Spleen (tissue), 11 donors: Measurements from ENCODE around the gene ELFN1. TPM values are rescaled to one million over a fixed set of nuclear protein-coding genes. Genes with fewer than 3 reads are reported as not detected.

Source experiments
- DNase-seq: peaks from one replicate; pipeline ENCODE4 v3.0.0-alpha.2; 2020
- H3K27ac ChIP-seq, 8 donors: fragments of 200-600 bp; sonication (generic) in 7 of 8; 1 replicate in 4 of 8; 2 replicates in 4 of 8; pipeline versions ENCODE4 v1.5.0 to v1.8.0; 2016 to 2021; ENCODE audit warnings: inconsistent platforms in 4 of 8, mild to moderate bottlenecking in 4 of 8, moderate library complexity in 1 of 8
- H3K27me3 ChIP-seq, 7 donors: fragments of 200-600 bp; sonication (generic) in 6 of 7; replicated peaks in 1 of 7; 1 replicate in 4 of 7; 2 replicates in 3 of 7; pipeline versions ENCODE4 v1.5.0 to v1.8.0; 2016 to 2021; ENCODE audit warnings: inconsistent platforms in 3 of 7, mild to moderate bottlenecking in 1 of 7
- H3K36me3 ChIP-seq, 6 donors: fragments of 200-600 bp; sonication (generic) in 5 of 6; 1 replicate in 4 of 6; 2 replicates in 2 of 6; pipeline versions ENCODE4 v1.5.0 to v1.8.0; 2016 to 2021; ENCODE audit warnings: inconsistent platforms in 2 of 6
- H3K4me1 ChIP-seq, 6 donors: fragments of 200-600 bp; sonication (generic) in 5 of 6; 1 replicate in 3 of 6; 2 replicates in 3 of 6; pipeline versions ENCODE4 v1.5.0 to v1.8.0; 2016 to 2021; ENCODE audit warnings: inconsistent platforms in 3 of 6
- H3K4me3 ChIP-seq, 8 donors: fragments of 200-600 bp; sonication (generic) in 7 of 8; 1 replicate in 4 of 8; 2 replicates in 4 of 8; pipeline versions ENCODE4 v1.5.0 to v1.8.0; 2016 to 2021; ENCODE audit warnings: inconsistent platforms in 4 of 8, mild to moderate bottlenecking in 4 of 8, moderate library complexity in 2 of 8
- H3K9me3 ChIP-seq, 8 donors: fragments of 200-600 bp; sonication (generic) in 7 of 8; 1 replicate in 4 of 8; 2 replicates in 4 of 8; pipeline versions ENCODE4 v1.5.0 to v1.8.0; 2016 to 2021; ENCODE audit warnings: inconsistent platforms in 4 of 8
- POLR2A ChIP-seq, 3 donors: fragments of 450-650 bp; IDR thresholded peaks; one replicate each; pipeline ENCODE4 v1.5.1; 2017; ENCODE audit warnings: antibody characterized with exemption in 3 of 3, mild to moderate bottlenecking in 1 of 3
- POLR2AphosphoS5 ChIP-seq, 3 donors: sonication (generic); formaldehyde crosslinking; IDR thresholded peaks; one replicate each; pipeline ENCODE4 v1.5.1; 2017; ENCODE audit warnings: antibody characterized with exemption in 3 of 3
- WGBS, 5 donors: extraction: QIAGEN DNeasy Blood & Tissue Kit in 3 of 5; methylation state at CpG; one replicate each; pipeline versions ENCODE4 v1.1.5 to v1.1.7; 2013 to 2018; 5-methylcytosine and 5-hydroxymethylcytosine counted together
- intact Hi-C: fragments of 100-400 bp; cut with DNase I; formaldehyde crosslinking; loops from one replicate; pipeline ENCODE4 v1.15.0; 2023; ENCODE audit warnings: low total_unique reads
- polyA plus RNA-seq, 3 donors: library from polyadenylated mRNA; stranded (reverse); fragments of 200-250 nt; gene quantifications; one replicate each; pipeline ENCODE4 v1.2.1, GENCODE V29; 2013
- total RNA-seq, 7 donors: library from RNA; depleted of rRNA in 3 of 7; stranded (reverse); fragments of >200 nt in 3 of 7; fragmentation: NEBNext Ultra II Directional in 4 of 7; extraction: Animal tissue kit (Norgen Biotek cat#: 25700) in 4 of 7; gene quantifications; one replicate each; pipeline versions ENCODE4 v1.1.0 to v1.2.1, GENCODE V29; 2016 to 2021
- TF ChIP-seq, protein P1 (sequence below), 11 experiments: fragments of 200-600 bp in 7 of 11; fragments of 450-650 bp in 4 of 11; sonication (generic) in 4 of 11; IDR thresholded peaks in 8 of 11; conservative IDR thresholded peaks in 3 of 11; 1 replicate in 7 of 11; 2 replicates in 4 of 11; pipeline versions ENCODE4 v1.4.0 to v1.8.0; 2016 to 2021; ENCODE audit warnings: antibody characterized with exemption in 11 of 11, inconsistent platforms in 4 of 11, mild to moderate bottlenecking in 1 of 11
- donor health status: healthy with polysubstance abuse.
- donor health status: DM: no; HTN: no; CAD: no; lungs with moderate emphysema.
- donor health status: DM: no; HTN: no; CAD: no.
- donor health status: Bipolar disorder and iron deficiency.
- donor health status: healthy.
- donor health status: DM: no; HTN: no; CAD: no.
- donor health status: DM: yes; HTN: yes; CAD: no.

ELFN1 gene
- total and polyA plus RNA-seq, 10 donors = 0.22 to 3.9 (median 2.4) TPM

DNA sequence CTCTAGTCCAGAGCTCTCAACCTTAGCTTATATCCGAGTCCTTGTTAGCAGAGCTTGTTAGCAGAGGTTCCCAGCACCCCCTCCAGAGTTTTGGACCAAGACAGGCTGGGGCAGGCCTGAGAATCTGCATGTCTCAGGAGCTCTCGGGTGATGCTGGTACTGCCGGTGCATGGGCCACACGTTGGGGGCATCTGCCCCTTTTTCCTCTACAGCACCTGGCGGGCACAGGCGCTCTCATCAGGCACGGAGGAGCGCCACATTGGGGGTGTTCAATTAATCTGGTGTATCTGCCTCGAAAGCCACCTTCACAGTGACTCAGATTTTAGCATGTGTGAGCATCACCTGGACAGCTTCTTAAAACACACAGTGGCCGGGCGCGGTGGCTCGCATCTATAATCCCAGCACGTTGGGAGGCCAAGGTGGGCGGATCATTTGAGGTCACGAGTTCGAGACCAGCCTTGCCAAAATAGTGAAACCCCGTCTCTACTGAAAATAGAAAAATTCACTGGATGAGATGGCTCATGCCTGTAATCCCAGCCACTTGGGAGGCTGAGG, 117.7 kb downstream of the ELFN1 start:
- no peak overlapping the region for H3K27ac ChIP-seq
- 87 to 95% (median 93%) methylated on average over 16 to 18 of the region's 18 CpGs for WGBS, 5 donors
- TF ChIP-seq POLR2AphosphoS5 (IDR thresholded peaks at IDR 0.05) = no peak
- TF ChIP-seq, protein P1, sequence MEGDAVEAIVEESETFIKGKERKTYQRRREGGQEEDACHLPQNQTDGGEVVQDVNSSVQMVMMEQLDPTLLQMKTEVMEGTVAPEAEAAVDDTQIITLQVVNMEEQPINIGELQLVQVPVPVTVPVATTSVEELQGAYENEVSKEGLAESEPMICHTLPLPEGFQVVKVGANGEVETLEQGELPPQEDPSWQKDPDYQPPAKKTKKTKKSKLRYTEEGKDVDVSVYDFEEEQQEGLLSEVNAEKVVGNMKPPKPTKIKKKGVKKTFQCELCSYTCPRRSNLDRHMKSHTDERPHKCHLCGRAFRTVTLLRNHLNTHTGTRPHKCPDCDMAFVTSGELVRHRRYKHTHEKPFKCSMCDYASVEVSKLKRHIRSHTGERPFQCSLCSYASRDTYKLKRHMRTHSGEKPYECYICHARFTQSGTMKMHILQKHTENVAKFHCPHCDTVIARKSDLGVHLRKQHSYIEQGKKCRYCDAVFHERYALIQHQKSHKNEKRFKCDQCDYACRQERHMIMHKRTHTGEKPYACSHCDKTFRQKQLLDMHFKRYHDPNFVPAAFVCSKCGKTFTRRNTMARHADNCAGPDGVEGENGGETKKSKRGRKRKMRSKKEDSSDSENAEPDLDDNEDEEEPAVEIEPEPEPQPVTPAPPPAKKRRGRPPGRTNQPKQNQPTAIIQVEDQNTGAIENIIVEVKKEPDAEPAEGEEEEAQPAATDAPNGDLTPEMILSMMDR (IDR thresholded peaks at IDR 0.05 in 8 of 11, conservative IDR thresholded peaks at IDR 0.05 in 3 of 11) = no peak
- TF ChIP-seq POLR2A (IDR thresholded peaks at IDR 0.05) = no peak
- H3K27me3 ChIP-seq = peaks cover 0 to 20% (median 0%) of the 10 kb centered on the region in 7 donors
- DNase-seq = peak; percentile 31
- no peaks in the 10 kb centered on the region for H3K4me1 ChIP-seq
- intact Hi-C loops = no loop called here
- peaks cover 0 to 27% (median 16%) of the 10 kb centered on the region in 8 donors for H3K9me3 ChIP-seq
- no peaks in the 10 kb centered on the region for H3K36me3 ChIP-seq
- no peak overlapping the region for H3K4me3 ChIP-seq

DNA sequence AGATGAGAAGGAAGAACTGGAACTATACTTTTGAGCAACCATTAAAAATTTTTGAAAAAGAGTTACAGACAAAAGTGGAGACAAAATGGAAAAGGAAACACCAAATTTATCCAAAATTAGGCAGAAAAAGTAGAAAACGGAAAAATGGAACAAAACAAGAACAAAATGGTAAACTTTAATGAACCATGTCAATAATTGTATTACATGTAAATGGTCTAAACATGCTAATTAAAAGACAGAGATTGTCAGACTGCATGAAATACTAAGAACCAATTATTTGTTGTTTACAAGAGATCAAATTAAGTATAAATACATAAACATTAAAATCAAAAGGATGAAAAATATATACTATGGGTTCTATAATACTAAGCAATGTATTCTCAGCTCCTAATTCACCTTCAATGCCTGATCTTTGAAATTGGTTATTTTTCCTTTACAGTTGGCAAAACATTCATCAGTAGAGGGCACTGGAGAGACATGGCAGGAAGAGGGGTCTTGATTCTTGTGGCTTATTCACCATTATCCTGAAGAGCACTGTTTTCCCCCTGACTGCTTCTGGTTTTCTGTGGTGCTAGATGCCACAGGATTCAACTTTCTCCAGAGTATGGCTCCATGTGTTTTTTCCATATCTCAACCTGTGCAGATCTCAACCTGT, 124.9 kb downstream of the ELFN1 start:
- Histone ChIP-seq H3K27me3 (peaks cover 0 to 15% (median 0%) of the 10 kb centered on the region in 7 donors), H3K4me3 (no peak overlapping the region), H3K4me1 (no peaks in the 10 kb centered on the region), H3K36me3 (no peaks in the 10 kb centered on the region), H3K27ac (no peak overlapping the region), H3K9me3 (peaks cover 4 to 45% (median 29%) of the 10 kb centered on the region in 8 donors)
- TF ChIP-seq POLR2A (IDR thresholded peaks at IDR 0.05) (no peak), POLR2AphosphoS5 (IDR thresholded peaks at IDR 0.05) (no peak)
- TF ChIP-seq, protein P1 (IDR thresholded peaks at IDR 0.05 in 8 of 11, conservative IDR thresholded peaks at IDR 0.05 in 3 of 11) = no peak
- 15 to 33% (median 17%) methylated on average over 1 of the region's 1 CpG for WGBS, 5 donors
- DNase-seq = no peak
- intact Hi-C loops = no loop called here

Other genes with a start within 250 kb of the ELFN1 start
- 100 to 1,000 TPM in 3 of 7 donors, 10 to 100 TPM in 4; 36.3 to 182 (median 75.8) TPM for gene MICALL2, start 210.8 kb upstream of the ELFN1 start, total RNA-seq
- gene MICALL2, start 210.8 kb upstream of the ELFN1 start, polyA plus RNA-seq = 100 to 1,000 TPM in 2 of 3 donors, 10 to 100 TPM in 1; 74.1 to 361 (median 307) TPM
- gene INTS1, start 165.9 kb upstream of the ELFN1 start, total RNA-seq = 10 to 100 TPM; 47.3 to 95.7 (median 79.0) TPM
- gene INTS1, start 165.9 kb upstream of the ELFN1 start, polyA plus RNA-seq = 100 to 1,000 TPM in 1 of 3 donors, 10 to 100 TPM in 2; 51.4 to 126 (median 80.3) TPM
- gene MAFK, start 139.6 kb upstream of the ELFN1 start, total RNA-seq = 10 to 100 TPM; 11.2 to 36.6 (median 27.0) TPM
- 10 to 100 TPM in 2 of 3 donors, 1 to 10 TPM in 1; 8.9 to 30.4 (median 10.3) TPM for gene MAFK, start 139.6 kb upstream of the ELFN1 start, polyA plus RNA-seq
- gene TMEM184A, start 114.1 kb upstream of the ELFN1 start, total RNA-seq = under 1 TPM in 3 of 7 donors, not detected in 4; 0.17 to 0.39 (median 0.28) TPM
- under 1 TPM; 0.09 to 0.26 (median 0.15) TPM for gene TMEM184A, start 114.1 kb upstream of the ELFN1 start, polyA plus RNA-seq
- gene PSMG3, start 100.2 kb upstream of the ELFN1 start, total RNA-seq = 10 to 100 TPM; 18.2 to 41.1 (median 23.0) TPM
- 10 to 100 TPM; 84.5 to 89.9 (median 86.7) TPM for gene PSMG3, start 100.2 kb upstream of the ELFN1 start, polyA plus RNA-seq